Measurements from ENCODE around the gene MDH2.
"Not testable (repeated sequence)": the region's sequence is repeated elsewhere in the genome, so short reads cannot be mapped to it uniquely, and the experiment has no call there.

Gene MDH2

DNA sequence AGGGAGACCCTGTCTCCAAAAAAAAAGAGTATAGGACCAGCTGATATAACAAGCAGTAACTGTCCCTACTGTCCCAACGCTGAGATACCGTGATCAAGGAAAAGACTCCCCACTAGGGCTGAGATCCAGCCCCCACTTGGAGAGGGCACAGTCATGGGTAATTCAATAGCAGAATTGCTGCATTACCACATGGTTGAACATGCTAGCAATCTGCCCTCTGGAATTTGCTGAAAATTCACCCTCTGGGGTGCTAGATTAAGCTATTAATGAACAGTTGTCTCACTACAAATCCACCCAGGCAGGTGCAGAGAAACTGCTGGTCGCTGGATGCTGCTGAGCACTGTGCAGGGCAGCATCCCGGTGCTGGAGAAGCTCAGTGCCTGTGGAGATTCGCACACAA lies 46.4 kb downstream of the MDH2 start:
- H3K27ac Mint-ChIP-seq; DNase-seq; H3K4me1 Mint-ChIP-seq (ENCODE audit: low read depth); H3K9me3 Mint-ChIP-seq; H3K36me3 Mint-ChIP-seq (ENCODE audit: low read depth); H3K4me3 Mint-ChIP-seq; H3K27me3 Mint-ChIP-seq: not testable (repeated sequence)

DNA sequence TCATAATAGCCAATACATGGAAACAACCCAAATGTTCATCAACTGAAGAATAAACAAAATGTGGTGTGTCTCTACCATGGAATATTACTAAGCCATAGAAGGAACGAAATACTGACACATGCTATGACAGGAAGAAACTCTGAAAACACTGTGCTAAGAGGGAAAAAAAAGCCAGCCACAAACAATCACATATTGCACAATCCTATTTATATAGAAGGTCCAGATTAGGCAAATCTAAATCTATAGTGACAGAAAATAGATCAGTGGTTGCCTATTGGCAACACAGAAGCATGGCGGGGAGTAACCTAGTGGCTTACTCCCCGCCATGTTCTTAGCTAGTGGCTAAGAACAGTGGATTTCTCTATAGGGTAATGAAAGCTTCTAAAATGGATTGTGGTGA lies 48.0 kb downstream of the MDH2 start:
- DNase-seq = no peak
- Mint-ChIP-seq H3K4me1 (ENCODE audit: low read depth) (no peaks in the 10 kb centered on the region), H3K9me3 (no peaks in the 10 kb centered on the region), H3K27me3 (no peaks in the 10 kb centered on the region), H3K36me3 (ENCODE audit: low read depth) (no peaks in the 10 kb centered on the region), H3K27ac (no peak overlapping the region), H3K4me3 (no peak overlapping the region)

GRCh38 chr7:76101693-76102437 lies 54.0 kb downstream of the MDH2 start:
- not testable (repeated sequence) for H3K9me3 Mint-ChIP-seq; DNase-seq; H3K4me1 Mint-ChIP-seq (ENCODE audit: low read depth); H3K36me3 Mint-ChIP-seq (ENCODE audit: low read depth); H3K27me3 Mint-ChIP-seq; H3K27ac Mint-ChIP-seq; H3K4me3 Mint-ChIP-seq

- not testable (repeated sequence) for H3K9me3 Mint-ChIP-seq; H3K4me3 Mint-ChIP-seq; H3K27me3 Mint-ChIP-seq; H3K27ac Mint-ChIP-seq; H3K4me1 Mint-ChIP-seq (ENCODE audit: low read depth); DNase-seq; H3K36me3 Mint-ChIP-seq (ENCODE audit: low read depth)
These were observed 55.9 kb downstream of the MDH2 start for GRCh38 chr7:76103788-76104187.

- not testable (repeated sequence) for H3K27me3 Mint-ChIP-seq; H3K4me1 Mint-ChIP-seq (ENCODE audit: low read depth); H3K9me3 Mint-ChIP-seq; H3K36me3 Mint-ChIP-seq (ENCODE audit: low read depth); H3K4me3 Mint-ChIP-seq; DNase-seq; H3K27ac Mint-ChIP-seq
These were observed 58.2 kb downstream of the MDH2 start for GRCh38 chr7:76106130-76106529.

DNA sequence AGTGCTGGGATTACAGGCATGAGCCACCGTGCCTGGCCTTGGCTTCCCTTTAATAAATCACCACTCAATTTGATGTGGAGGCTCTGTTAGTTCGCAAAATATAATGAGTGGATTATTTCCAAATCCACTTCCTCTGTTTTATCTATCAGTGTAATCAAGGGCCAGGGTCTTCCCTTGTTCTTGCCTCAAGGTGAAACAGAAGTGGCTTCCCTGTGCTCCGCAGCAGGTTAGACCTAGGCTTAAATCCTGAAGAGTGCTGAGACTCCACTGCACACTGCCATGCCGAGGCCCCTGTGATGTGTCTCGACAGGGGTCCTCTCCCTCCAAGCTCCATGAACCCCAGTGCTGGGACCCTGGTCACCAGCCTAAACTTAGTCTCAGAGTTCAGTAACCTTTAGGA lies 59.0 kb downstream of the MDH2 start:
- no peaks in the 10 kb centered on the region for H3K9me3 Mint-ChIP-seq
- H3K36me3 Mint-ChIP-seq (ENCODE audit: low read depth) = no peaks in the 10 kb centered on the region
- H3K27ac Mint-ChIP-seq = no peak overlapping the region
- H3K27me3 Mint-ChIP-seq = no peaks in the 10 kb centered on the region
- DNase-seq = no peak
- no peak overlapping the region for H3K4me3 Mint-ChIP-seq
- H3K4me1 Mint-ChIP-seq (ENCODE audit: low read depth) = peaks cover 5% of the 10 kb centered on the region

DNA sequence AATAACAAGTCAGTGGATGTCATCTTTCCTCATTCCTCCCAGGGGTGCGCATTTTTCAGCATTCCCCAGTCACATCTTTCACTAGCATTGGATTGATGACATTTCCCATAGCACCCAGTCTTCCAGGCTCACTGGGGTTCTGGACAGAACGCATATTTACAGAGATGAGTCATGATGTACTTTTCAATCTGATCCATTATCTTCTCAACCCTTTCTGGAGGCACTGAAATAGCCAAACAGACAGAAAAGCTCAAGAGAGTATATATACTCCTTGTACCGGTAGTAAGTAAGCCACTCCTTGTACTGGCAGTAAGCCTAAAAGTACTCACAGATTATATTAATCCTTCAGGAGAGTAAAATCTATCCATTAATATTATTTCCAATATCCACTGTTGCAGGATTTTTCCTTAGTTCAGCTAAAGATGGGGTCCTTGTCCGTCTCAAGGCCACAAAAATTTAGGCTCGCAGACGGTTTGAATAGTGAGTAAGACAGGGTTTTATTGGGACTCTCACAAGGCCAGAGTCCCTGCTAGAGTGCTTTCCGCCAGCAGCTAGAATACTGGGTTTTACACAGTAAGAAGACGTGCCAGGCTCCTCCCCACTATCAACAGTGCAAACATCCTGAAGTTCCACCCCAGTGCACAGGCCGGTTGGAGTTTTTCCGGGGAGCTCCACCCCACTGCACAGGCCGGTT lies 60.8 kb downstream of the MDH2 start:
- no peaks in the 10 kb centered on the region for H3K27me3 Mint-ChIP-seq
- H3K4me1 Mint-ChIP-seq (ENCODE audit: low read depth) = peaks cover 2% of the 10 kb centered on the region
- H3K4me3 Mint-ChIP-seq = no peak overlapping the region
- H3K9me3 Mint-ChIP-seq = no peaks in the 10 kb centered on the region
- no peak overlapping the region for H3K27ac Mint-ChIP-seq
- H3K36me3 Mint-ChIP-seq (ENCODE audit: low read depth) = no peaks in the 10 kb centered on the region
- DNase-seq = no peak

- H3K4me1 Mint-ChIP-seq (ENCODE audit: low read depth); H3K27me3 Mint-ChIP-seq; DNase-seq; H3K36me3 Mint-ChIP-seq (ENCODE audit: low read depth); H3K27ac Mint-ChIP-seq; H3K9me3 Mint-ChIP-seq; H3K4me3 Mint-ChIP-seq: not testable (repeated sequence)
These were observed 65.2 kb downstream of the MDH2 start for GRCh38 chr7:76113042-76113630.

- H3K4me1 Mint-ChIP-seq (ENCODE audit: low read depth); H3K9me3 Mint-ChIP-seq; H3K27ac Mint-ChIP-seq; DNase-seq; H3K4me3 Mint-ChIP-seq; H3K27me3 Mint-ChIP-seq; H3K36me3 Mint-ChIP-seq (ENCODE audit: low read depth): not testable (repeated sequence)
These were observed 66.8 kb downstream of the MDH2 start for GRCh38 chr7:76114742-76115141.
